PFSK-1 (cell line): ENCODE data around the gene PGAM5.

Experiments
- SIN3A ChIP-seq: IDR thresholded peaks from 2 replicates; pipeline ENCODE4 v1.6.1; 2012; ENCODE audit warnings: mild to moderate bottlenecking, low read length, moderate library complexity, borderline replicate concordance; ENCODE audit not compliant: insufficient read depth
- TAF1 ChIP-seq: IDR thresholded peaks from 2 replicates; pipeline ENCODE4 v1.6.1; 2012; ENCODE audit warnings: low read length, control low read depth, borderline replicate concordance; ENCODE audit not compliant: insufficient read depth

DNA sequence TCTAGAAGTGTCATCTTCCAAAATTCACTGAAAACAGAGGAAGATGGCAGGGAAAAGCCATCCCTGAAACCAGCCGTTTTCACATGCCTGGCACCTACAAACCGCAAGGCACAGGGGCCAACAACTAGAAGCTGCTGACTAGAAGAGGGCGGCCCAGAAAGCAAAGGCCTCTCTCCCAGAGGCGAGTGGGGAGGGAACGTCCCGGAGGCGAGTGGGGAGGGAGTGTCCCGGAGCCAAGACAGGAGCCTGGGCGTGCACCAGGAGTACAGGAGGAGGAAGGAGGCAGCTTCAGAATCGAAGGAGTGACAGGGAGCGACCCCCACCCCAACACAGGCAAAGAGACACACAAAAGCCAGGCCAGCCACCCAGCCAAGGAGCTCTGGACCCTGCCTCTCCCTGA lies 30.0 kb downstream of the PGAM5 start:
- no peak for TF ChIP-seq SIN3A
- TF ChIP-seq TAF1 = no peak
